Hematopoietic multipotent progenitor cell treated with erythropoietin and hydrocortisone succinate and interleukin-3 and kit ligand, for 6 days (in vitro differentiated cells): ENCODE measurements around the gene MST1R.
"Not testable (repeated sequence)": the region's sequence is repeated elsewhere in the genome, so short reads cannot be mapped to it uniquely, and the experiment has no call there.

Experiments
- DNase-seq: peaks from one replicate; pipeline ENCODE4 v3.0.0-alpha.2; 2015

The MST1R gene

GRCh38 chr3:49911124-49911420 is 7.4 kb upstream of the MST1R start:
- DNase-seq = no peak

- DNase-seq = no peak
These were observed 6.9 kb upstream of the MST1R start for GRCh38 chr3:49910409-49911123.

- DNase-seq = peak; percentile 84
These were observed 4.9 kb upstream of the MST1R start for GRCh38 chr3:49908373-49909199.

GRCh38 chr3:49906073-49906743 is 2.5 kb upstream of the MST1R start:
- peak; percentile 88 for DNase-seq

- not testable (repeated sequence) for DNase-seq
These were observed 775 bp upstream of the MST1R start for GRCh38 chr3:49904448-49904847.

- no peak for DNase-seq
These were observed 945 bp downstream of the MST1R start for GRCh38 chr3:49902511-49903345.

GRCh38 chr3:49901366-49902339 is 2.0 kb downstream of the MST1R start:
- no peak for DNase-seq

GRCh38 chr3:49900491-49901153 is 3.1 kb downstream of the MST1R start:
- no peak for DNase-seq

GRCh38 chr3:49899815-49900214 is 3.9 kb downstream of the MST1R start:
- peak; percentile 75 for DNase-seq

GRCh38 chr3:49898991-49899390 is 4.7 kb downstream of the MST1R start:
- DNase-seq = no peak

GRCh38 chr3:49896345-49896744 is 7.3 kb downstream of the MST1R start:
- DNase-seq = no peak

GRCh38 chr3:49895791-49896190 is 7.9 kb downstream of the MST1R start:
- no peak for DNase-seq

GRCh38 chr3:49889296-49889695 is 14.4 kb downstream of the MST1R start:
- no peak for DNase-seq

- DNase-seq = no peak
These were observed 16.8 kb downstream of the MST1R start for GRCh38 chr3:49886922-49887265.

- DNase-seq = no peak
These were observed 19.7 kb downstream of the MST1R start for GRCh38 chr3:49883998-49884397.

GRCh38 chr3:49882166-49882565 is 21.5 kb downstream of the MST1R start:
- no peak for DNase-seq

GRCh38 chr3:49880581-49881315 is 22.9 kb downstream of the MST1R start:
- peak; percentile 75 for DNase-seq

GRCh38 chr3:49879721-49880120 is 24.0 kb downstream of the MST1R start:
- no peak for DNase-seq

GRCh38 chr3:49878686-49879085 is 25.0 kb downstream of the MST1R start:
- no peak for DNase-seq

- no peak for DNase-seq
These were observed 26.0 kb downstream of the MST1R start for GRCh38 chr3:49877716-49878115.

- no peak for DNase-seq
These were observed 27.1 kb downstream of the MST1R start for GRCh38 chr3:49876567-49876966.
